TTC549 (cell line): Measurements from ENCODE around the gene MC1R.
"Not testable (repeated sequence)": the region's sequence is repeated elsewhere in the genome, so short reads cannot be mapped to it uniquely, and the experiment has no call there.

Experiments
- FAIRE-seq: peaks from 2 replicates; lab custom pipeline; 2012; peaks lifted over from hg19 to GRCh38; lab: Jason Lieb, UNC

Gene MC1R

DNA sequence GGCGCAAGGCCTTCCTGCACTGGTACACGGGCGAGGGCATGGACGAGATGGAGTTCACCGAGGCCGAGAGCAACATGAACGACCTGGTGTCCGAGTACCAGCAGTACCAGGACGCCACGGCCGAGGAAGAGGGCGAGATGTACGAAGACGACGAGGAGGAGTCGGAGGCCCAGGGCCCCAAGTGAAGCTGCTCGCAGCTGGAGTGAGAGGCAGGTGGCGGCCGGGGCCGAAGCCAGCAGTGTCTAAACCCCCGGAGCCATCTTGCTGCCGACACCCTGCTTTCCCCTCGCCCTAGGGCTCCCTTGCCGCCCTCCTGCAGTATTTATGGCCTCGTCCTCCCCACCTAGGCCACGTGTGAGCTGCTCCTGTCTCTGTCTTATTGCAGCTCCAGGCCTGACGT, 17.0 kb downstream of the MC1R start:
- FAIRE-seq = not testable (repeated sequence)

DNA sequence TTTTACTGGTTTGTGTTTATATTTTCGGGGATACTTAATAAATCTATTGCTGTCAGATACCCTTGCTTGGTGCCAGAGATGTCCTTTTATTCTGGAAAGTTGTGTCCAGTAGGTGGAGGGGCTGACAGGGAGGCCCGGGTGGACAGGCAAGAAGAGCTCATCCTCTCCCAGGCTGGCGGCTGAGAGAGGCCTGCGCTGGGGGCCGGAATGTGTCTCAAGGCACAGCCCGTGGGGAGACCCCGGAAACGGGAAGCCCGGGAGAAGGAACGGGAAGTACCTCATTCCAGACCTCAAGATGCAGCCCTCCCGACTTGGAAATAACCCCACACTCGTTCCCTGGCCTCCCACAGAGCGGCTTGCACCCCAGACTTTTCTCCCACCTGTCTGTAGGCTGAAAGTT, 17.4 kb downstream of the MC1R start:
- no peak for FAIRE-seq

DNA sequence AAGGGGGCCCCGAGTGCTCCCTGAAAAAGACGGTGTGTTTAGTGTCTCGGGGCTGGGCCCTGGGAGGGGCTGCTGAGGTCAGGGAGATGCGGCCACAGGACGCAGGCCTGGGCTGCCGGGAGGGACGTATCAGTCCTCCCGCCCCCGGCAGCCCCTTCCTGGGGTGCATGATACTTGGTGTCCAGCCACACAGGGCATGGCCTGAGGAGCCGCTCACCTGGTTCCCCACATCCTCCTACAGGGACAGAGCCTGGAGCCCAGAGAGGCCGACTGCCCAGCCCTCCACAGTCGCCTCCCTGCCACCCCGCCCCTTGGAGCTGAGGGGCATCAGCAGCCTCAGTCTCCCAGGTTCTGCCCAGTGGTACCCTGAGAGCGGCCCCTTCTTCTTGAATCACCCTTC, 17.8 kb downstream of the MC1R start:
- no peak for FAIRE-seq

DNA sequence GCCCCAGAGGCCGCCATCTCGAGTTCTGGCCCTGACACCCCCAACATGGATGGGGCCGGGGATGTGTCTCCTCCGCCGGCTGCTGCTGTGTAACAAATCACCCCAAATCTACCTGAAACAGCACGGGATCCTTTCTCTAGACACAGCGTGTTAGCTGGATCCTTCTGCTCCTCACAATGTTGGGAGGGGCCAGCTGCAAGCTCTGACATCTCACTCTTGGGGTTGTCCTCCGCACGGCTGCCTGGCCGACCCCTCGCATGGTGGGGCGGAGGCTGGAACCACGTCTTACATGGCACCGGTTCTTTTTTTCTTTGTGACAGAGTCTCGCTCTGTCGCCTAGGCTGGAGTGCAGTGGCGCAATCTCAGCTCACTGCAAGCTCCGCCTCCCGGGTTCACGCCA, 18.3 kb downstream of the MC1R start:
- no peak for FAIRE-seq

DNA sequence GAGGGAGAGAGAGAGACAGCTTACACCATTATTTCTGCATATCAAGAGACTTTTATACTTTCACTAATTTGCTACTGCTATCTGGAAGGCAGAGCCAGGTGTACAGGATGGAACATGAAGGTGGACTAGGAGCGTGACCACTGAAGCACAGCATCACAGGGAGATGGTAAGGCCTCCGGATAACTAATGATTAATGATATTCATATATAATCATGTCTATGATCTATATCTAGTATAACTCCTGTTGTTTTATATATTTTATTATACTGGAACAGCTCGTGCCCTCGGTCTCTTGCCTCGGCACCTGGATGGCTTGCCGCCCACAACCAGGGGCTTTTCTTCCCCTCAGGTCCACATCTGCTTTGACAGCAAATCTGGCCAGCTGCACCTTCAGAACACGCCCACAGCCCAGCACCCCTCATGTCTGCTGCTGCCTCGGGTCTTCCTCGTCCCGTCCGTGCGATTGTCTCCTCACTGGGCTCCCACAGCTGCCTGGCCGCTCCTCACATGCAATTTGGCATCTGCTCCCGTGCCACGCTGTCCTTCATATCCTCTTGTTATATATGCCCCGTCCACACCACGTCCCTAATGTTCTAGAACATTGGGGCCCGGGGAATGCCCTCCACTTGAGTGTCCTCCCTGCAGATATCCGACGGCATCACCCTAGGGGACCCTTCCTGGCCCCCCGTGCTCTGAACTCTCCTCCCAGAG, 19.7 kb downstream of the MC1R start:
- no peak for FAIRE-seq

DNA sequence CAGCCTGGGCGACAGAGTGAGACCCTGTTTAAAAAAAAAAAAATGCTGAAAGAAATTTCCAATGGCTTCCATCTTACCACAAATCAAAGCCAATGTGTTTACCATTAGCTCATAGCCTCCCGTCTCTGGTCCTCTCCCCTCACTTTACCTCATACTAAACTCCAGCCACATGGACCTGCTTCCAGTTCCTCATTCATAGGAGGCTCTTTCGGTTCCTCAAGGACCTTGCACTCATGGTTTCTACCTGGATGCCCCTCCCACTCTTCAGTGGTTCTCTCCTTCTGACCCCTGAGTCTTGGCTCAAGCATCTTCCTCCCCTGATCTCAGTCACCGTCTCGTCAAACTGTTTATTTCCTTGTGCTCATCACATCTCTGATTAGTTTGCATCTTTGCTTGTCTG, 26.1 kb downstream of the MC1R start:
- FAIRE-seq = no peak

DNA sequence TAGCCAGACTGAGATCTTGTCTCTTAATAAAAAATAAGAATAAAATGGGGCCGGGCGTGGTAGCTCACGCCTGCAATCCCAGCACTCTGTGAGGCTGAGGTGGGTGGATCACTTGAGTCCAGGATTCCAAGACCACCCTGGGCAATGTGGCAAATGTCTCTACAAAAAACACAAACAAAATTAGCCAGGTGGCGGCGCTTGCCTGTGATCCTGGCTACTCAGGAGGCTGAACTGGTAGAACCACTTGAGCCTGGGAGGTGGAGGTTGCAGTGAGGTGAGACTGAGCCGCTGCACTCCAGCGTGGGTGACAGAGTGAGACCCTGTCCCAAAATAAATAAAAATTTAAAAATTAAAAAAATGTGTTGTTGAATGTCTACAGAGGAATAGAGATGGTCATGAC, 27.0 kb downstream of the MC1R start:
- no peak for FAIRE-seq

DNA sequence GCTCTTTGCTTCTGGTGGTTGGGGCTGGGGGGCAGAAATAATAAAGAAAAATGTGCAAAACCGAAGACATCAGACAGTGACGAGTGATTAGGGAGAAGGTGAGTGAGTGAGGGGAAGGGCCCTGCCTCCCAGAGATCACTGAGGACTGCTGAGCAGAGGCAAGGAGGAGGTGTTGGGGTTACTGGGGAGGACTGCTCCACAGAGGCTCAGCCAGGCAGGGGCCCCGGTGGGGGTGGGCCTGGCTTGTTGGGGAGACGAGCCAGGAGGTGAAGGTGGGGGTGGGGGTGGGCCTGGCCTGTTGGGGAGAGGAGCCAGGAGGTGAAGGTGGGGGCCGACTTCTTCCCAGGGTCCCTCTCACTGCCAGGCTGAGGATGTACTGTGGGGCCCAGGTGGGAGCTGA, 27.9 kb downstream of the MC1R start:
- FAIRE-seq = no peak

DNA sequence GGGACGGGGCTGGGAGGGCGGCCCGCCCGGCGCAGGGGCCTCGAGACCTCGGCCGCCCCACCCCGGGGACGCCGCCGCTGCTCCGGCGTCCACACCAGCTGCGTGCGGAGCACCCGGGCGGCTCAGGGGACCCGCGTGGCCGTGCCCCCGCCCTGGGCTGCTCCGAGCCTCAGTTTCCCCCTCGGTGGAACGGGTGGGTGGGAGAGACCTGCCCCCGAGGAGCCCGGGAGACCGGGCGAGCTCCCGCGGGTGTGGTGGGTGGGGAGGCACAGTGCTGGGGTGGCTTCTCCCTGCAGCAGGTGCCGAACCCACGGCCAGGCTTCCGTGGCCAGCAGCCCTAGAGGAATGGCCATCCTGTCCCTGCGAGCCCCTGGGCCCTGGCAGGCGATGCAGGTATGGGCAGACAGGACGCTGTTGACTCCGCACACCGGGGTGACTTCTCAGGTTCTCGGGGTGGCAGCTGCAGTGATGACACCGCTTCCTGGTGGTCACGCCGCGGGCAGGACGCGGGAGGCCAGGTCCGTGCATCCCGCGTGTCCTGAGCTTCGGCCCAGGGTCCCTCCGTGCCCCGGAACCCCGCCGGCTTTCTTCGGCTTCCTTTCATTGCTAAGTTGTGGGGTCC, 30.6 kb downstream of the MC1R start:
- no peak for FAIRE-seq

DNA sequence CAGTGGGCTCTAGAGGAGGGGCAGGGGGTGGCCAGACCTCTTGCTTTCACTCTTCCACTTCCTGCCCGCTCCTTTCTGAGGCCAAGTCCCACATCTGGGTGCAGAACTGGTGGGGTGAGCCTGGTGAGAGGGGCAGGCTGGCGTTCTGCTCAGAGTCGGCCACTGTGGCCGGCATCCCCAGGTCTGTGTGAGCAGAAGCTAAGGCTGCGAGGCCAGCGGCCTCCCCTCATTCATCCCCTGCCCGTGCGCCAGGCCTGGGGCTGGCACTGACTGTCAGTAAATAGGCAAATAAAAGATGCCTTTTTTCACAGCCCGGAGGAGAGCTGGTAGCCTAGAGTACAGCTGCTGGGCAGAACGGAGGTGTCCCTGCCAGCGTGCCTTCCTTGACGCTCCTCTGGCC, 31.1 kb downstream of the MC1R start:
- FAIRE-seq = no peak

DNA sequence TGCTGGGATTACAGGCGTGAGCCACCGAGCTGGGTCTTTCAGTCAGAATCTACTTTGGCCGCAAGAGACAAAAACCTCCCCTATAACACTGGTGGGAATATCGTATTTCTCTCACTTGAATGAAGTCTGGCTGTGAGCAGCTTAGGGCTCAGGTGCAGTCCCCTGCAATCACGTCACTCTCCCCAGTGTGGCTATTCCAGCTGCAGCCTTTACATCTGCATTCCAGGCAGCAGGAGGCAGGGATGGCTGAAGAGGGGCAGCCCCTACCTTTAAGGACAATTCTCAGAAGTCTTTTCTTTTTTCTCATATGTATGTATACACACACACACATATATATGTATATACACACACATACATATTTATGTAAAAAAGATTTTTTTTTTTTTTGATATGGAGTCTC, 32.8 kb downstream of the MC1R start:
- FAIRE-seq = no peak

DNA sequence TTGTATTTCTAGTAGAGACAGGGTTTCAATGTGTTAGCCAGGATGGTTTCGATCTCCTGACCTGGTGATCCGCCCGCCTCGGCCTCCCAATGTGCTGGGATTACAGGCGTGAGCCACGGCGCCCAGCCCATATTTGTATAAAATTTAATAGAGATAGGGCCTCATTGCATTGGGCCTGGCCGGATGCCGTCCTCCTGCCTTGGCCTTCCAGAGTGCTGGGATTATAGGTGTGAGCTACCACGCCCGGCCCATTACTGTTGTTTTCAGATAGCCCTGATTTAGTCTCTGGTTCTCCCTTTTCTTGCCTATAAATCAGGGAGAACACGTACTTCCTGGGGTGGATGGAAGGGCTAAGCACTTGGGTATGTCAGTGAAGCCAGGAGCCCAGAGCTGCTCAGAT, 33.4 kb downstream of the MC1R start:
- FAIRE-seq = no peak

DNA sequence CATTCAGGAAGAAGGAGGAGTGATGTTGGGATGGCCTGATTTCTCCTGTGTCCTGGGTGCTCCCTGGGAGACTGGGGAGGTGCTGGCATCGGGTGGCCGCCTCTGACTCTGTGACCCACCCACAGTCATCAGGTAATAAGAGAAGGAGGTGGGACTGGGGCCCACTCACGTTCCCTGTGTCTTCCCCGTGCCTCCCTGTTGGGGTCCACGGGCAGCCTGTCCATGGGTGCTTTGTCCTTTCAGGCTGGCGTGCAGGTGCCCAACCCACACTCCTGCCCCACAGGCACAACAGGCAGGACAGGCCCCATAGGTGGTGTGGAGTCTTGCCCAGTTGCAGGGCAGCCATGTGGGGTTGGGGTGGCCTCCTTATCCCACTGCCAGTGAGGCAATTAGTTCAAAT, 33.9 kb downstream of the MC1R start:
- FAIRE-seq = no peak

DNA sequence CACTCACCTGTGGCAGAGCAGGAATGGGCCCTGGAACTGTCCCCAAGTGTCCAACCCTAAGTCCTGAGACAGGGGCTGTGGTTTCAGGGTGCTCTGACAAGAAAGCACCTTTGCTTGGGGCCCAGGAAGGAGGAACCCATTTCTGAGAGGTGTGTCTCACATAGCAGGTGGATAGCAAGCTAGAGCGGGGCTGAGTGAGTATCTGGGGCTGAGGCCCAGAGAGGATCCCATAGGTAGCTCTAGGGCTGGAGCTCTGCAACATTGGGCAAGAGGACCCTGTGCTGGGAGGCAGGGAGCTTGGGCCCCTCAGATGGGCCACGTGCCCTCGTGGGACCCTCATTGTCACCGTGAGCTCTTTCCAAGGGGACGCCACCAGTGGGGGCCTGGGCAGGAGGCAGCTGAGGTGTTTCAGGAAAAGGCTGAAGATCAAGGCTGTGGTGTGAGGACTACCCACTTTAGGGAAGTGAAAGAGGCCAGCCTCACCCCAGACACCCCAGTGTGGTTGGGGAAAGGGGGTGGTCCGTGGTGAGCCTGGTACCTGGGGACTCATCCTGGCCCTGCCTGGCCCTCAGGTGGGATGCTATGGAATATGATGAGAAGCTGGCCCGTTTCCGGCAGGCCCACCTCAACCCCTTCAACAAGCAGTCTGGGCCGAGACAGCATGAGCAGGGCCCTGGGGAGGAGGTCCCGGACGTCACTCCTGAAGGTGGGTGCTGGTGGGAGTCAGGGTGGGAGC, 35.2 kb downstream of the MC1R start:
- no peak for FAIRE-seq

DNA sequence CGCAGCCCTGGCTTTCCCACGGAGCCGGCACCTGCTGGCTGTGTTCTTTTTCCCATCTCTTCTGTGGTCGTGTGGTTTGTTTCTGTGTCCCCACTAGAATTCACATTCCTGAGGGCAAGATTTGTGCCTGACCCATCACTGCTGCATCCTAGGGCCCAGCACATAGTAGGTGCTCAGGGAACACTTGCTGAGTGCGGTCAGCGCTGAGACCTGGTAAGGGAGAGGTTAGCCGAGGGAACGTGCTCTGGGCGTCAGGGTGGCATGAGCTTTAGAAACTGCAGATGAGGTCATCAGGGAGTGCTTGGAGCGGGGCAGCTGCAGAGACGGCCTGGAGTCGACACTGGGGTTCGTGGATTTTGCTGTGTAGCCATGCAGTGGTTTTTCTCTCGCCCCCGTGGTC, 35.8 kb downstream of the MC1R start:
- FAIRE-seq = no peak

DNA sequence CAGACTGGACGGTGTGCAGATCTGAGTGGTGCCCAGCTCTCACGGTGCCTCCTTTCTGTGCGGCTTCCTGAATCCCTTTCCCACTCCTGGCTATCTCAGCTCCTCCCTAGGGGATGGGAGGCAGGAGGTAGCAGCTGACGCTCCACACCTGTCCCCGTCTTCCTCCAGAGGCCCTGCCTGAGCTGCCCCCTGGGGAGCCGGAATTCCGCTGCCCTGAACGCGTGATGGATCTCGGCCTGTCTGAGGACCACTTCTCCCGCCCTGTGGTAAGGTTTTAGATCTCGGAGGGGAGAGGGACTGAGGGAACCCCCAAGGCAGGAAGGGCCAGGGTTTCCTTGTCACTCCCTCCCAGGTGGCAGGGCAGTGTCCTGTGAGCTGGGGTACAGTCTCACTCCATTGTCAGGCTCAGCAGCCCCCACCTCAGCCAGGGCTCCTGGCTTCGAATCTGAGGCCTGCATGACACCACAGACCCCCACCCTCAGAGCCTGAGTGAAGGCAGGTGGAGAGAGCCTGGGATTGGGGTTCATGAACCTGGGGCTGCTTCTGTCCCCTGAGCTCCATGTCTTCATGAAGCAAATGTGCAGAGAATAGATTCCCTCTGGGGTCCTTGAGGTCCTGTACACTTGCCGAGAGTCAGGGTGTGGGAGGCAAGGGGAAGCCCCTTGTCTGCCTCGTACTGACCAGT, 36.5 kb downstream of the MC1R start:
- no peak for FAIRE-seq

DNA sequence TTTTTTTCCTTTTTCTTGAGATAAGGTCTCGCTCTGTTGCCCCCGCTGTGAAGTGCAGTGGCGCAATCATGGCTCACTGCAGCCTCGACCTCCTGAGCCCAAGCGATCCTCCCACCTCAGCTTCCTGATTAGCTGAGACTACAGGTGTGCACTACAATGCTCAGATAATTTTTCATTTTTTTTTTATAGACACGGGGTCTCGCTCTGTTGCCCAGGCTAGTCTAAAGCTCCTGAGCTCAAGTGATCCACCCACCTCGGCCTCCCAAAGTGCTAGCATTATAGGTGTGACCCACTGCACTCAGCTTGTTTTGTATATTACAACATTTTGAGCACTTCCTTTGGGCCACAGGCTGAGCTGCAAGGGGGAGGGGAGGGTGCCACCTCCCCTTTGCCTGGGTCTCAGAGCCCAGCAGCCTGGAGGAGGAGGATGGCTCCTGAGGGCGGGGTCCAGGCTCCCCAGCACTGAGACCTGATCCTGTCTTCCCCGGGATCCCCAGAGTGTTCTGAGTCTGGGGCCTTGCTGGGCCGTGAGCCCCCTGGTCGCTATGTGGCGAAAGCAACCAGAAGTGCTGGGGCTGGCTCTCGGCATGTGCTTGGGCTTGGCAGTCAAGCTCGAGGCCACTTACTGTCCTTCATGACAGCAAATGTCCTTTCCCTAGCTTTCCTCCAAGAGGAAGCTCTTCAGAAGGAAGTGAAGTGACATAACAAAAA, 38.0 kb downstream of the MC1R start:
- FAIRE-seq = no peak

DNA sequence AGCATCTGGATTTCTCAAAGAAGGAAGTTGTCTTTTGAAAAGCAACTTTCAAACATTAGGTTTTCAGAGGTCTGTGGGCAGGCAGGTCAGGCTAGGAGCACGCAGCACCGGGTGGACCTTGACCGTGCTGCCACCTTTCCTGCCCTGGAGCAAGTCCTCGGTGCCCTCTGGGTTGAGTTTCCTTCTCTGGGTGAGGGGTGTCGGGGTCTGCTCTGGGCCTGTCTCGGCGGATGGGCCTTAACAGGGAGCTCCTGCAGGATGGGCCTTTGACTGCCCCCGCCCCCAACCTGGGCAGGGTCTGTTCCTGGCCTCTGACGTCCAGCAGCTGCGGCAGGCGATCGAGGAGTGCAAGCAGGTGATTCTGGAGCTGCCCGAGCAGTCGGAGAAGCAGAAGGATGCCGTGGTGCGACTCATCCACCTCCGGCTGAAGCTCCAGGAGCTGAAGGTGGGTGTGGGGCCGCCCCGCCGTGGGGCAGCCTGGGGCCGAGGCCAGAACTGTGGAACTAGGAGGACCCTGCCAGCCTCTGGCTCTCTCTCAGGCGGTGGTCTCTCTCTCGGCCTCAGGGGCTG, 38.6 kb downstream of the MC1R start:
- no peak for FAIRE-seq

DNA sequence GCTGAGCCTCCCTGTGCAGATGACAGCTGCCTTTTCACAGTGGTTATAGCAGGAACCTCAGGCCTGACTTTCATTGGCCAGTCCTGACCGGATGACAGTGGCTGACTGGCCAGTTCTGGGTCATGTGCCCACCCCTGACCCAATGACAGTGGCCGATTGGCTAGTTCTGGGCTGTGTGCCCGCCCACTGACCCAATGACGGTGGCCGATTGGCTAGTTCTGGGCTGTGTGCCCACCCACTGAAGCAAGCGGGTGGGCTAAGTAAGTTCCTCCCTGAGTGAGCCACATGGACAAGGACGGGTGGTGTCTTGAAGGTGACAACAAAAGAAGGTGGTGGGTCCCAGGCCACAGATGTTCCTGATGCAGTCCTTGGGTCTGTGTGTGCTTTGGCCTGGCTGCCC, 39.4 kb downstream of the MC1R start:
- FAIRE-seq = no peak

DNA sequence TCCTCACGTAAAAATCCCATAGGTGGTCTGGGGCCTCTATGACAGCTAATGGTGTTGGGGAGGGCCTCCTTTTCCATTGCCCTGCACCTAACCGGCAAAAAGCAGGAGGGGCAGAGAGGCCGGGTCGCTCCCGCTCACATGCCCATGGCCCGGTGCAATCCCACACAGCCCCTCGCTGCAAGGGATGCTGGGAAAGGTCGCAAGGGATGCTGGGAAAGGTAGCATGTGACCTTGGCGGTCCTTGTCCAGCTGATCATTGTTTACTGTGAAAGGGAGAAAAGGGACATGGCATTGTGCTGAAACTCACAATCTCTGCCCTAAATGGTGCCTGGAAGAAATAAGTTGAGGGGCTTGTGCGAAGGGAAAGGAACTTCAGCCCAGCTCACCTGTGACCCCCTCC, 39.9 kb downstream of the MC1R start:
- no peak for FAIRE-seq

DNA sequence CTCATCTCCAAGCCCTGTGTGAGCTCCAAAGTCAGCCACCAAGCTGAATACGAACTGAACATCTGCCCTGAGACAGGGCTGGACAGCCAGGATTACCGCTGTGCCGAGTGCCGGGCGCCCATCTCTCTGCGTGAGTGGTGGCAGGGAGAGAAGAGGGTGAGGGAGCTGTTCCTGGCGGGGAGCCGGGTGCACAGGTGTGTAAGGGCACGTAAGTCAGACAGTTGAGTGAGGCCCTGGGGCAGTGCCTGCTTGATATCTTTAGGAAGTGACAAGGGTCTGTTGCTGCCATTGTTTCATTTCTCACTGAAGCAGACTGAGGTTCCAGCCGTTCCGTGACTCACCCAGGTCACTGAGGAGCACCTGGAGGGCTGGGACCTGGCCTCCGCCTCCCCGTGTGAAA, 42.3 kb downstream of the MC1R start:
- no peak for FAIRE-seq

DNA sequence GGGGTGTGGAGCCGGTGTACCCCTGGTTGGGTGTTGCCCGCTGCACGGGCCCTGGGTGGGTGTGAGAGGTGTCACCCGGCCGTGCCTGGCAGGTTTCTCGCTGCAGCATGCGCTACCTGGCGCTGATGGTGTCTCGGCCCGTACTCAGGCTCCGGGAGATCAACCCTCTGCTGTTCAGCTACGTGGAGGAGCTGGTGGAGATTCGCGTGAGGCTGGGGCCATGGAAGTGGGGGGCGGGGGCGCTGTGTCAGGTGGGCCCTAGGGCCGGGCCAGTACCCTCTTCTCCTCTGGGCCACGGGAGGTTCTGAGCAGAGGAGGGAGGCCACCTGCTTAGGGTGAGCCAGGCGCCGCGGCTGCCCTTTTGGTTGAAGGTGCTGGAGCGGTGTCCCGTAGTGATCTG, 43.3 kb downstream of the MC1R start:
- FAIRE-seq = no peak
